GM19324 (cell line): Measurements from ENCODE around the gene FOXI2.

ENCODE experiments used
- ATAC-seq: cut with Tn5 transposase; IDR thresholded peaks from one replicate; pipeline ENCODE4 v1.9.1; 2021; ENCODE audit warnings: mild to moderate bottlenecking, moderate library complexity; ENCODE audit not compliant: unreplicated experiment, low FRiP score

Gene FOXI2

GRCh38 chr10:127736915-127737562 lies at the start of gene FOXI2:
Gene FOXI2, plus strand, starts transcription at chr10:127737185. Its CDS starts 89 bp downstream, at chr10:127737274.
- no peak for ATAC-seq

DNA sequence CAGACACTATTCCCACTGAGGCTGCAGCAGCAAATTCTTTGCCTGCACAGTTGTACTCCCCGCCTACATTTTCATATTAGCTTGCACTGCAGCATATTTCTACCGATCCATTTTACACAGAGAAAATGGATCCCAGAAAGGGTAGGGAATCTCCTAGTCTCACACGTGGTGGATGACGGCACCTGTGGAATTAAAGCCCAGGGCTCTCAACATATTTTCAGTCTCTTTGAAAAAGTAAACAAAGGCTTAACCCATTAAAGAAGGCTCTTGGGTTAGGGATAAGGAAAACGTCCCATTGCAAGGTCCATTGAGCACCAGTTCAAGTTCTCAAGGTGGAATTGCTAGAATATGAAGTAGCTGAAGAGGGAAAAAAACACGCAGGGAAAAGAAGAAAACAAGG lies 49.4 kb upstream of the FOXI2 start:
- no peak for ATAC-seq

DNA sequence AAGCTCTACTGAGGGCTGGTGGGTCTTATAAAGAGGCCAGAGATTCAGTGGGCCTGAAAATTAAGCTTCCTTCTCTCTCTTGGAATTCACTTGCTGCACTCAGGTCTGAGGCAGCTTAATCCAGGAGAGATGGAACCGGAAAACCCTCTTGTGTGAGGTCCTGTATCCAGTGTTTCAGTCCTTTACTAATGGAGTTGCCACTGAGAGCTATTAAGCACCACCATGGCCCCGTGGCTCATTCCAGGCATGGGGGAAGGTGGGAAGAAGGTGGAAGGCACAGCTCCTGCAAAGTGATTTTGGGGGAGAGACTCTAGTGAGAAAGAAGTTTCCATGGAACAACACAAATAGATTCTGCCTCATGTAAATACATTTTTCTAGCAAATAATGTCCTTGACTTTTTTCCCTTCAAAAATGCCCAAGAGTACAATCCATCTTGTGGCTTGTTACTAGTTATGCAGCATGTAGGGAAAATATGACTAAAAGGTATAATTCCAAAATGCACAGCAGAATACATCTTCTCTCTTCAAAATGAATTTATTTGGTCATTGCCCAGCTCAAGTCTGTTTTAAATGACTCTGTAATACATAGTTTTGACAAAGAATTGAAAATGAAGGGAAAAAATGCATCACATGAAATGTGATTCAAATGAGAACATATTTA lies 46.7 kb upstream of the FOXI2 start:
- no peak for ATAC-seq

GRCh38 chr10:127694580-127695193 lies 42.3 kb upstream of the FOXI2 start:
- ATAC-seq: no peak

- ATAC-seq: no peak
Observed at GRCh38 chr10:127695431-127695830, 41.6 kb upstream of the FOXI2 start.

DNA sequence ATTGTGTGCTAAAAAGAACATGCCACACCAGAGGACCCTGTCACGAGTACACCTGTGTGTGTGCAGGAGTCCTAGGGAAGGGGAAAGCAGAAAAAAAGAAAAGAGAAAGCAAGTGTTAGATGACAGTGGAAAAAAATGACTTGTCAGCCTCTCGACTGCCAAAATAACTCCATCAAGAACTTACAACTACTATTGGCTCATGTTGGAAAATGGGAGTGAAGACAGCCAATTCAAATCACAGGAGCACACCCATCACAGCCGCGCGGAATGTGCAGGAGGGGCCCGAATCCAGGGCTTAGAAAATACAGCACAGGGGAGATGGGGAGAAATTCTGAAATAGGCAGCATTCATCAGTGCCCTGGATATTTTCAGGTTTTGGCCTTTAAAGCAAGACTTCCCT lies 38.1 kb upstream of the FOXI2 start:
- no peak for ATAC-seq

DNA sequence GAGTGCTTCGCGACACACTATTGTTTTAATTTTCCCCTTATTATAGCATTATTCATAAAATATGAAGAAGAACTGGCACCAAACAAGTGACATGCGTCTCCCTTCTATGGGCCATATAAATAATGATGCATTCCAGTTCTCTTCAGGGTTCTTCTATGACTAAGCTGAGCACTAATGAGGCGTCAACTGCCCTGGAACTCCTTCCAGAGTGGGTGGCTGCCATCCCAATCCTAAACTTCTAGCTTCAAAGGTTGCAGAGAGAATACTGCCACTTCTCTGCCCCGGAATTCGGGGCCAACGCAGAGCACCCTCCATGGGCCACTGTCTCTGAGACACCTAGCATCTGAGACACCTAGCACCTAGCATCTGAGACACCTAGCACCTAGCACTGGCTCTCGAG lies 37.7 kb upstream of the FOXI2 start:
- ATAC-seq: no peak

GRCh38 chr10:127702271-127702670 lies 34.7 kb upstream of the FOXI2 start:
- no peak for ATAC-seq

DNA sequence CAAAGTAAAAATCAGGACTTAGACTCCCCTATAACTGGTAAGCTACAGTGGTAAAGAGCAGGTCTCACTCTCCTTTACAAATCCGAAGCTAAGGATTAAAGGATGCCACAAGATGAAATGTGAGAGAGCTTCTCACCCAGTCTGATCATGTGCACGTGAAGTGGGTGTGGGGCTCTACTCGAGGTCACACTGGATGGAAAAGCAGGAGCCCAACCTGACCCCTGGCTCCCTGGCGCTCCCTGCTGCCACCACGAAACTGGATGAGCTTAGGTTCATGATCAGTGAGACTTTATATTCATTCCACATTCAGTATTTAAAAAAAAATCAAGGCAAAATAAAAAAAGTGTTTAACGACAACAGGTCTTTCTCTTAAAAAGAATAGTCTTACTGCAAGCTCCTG lies 21.7 kb upstream of the FOXI2 start:
- ATAC-seq: no peak

- no peak for ATAC-seq
Observed at GRCh38 chr10:127715782-127716378, 21.1 kb upstream of the FOXI2 start.

GRCh38 chr10:127720142-127720541 lies 16.8 kb upstream of the FOXI2 start:
- ATAC-seq: no peak

- ATAC-seq: no peak
Observed at GRCh38 chr10:127720903-127721302, 16.1 kb upstream of the FOXI2 start.

GRCh38 chr10:127734753-127735152 lies 2.2 kb upstream of the FOXI2 start:
- ATAC-seq: no peak

DNA sequence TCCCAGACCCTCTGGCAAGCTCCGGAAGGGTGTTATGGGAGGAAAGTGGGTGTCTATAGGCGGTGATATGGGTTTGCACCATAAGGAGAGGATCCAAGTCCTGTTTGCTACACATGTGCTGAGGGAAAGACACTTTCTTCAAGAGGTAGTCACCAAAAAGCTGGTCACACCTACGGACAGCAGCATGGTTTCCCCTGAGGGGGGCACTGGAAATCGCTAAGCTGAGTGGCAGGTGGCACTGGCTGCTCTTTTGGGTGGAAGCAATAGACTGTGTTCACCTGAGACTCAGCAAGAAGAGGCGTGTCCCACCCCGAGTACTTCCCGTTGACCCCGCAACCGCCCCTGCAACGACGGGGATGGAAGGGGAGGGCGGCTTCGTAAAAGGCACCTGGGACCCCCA lies 1.8 kb upstream of the FOXI2 start:
- ATAC-seq: no peak

DNA sequence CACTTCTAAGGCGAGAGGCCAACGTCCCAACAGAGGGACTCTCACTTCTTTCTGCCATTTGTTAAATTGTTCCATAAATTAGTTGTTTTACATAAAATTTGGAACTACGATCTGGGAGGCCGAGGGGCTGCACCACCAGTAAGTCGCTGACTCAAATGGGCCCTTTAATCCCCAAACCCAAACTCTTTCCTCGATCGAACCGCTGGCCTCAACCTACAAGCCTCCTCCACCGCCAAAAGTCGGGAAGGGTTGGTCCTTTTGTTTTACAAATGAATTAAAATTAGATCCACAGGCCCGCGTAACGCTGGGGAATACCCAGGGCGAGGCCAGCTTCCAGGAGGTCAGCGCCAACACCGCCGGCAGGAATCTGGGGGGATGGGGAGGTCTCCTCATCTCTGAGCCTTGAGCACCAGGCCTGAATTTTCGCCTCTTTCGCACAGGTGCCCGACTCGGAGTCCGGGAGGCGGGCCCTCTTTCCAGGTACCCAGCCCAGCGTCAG lies 1.2 kb upstream of the FOXI2 start:
- no peak for ATAC-seq

GRCh38 chr10:127736222-127736914 lies 617 bp upstream of the FOXI2 start:
- no peak for ATAC-seq

DNA sequence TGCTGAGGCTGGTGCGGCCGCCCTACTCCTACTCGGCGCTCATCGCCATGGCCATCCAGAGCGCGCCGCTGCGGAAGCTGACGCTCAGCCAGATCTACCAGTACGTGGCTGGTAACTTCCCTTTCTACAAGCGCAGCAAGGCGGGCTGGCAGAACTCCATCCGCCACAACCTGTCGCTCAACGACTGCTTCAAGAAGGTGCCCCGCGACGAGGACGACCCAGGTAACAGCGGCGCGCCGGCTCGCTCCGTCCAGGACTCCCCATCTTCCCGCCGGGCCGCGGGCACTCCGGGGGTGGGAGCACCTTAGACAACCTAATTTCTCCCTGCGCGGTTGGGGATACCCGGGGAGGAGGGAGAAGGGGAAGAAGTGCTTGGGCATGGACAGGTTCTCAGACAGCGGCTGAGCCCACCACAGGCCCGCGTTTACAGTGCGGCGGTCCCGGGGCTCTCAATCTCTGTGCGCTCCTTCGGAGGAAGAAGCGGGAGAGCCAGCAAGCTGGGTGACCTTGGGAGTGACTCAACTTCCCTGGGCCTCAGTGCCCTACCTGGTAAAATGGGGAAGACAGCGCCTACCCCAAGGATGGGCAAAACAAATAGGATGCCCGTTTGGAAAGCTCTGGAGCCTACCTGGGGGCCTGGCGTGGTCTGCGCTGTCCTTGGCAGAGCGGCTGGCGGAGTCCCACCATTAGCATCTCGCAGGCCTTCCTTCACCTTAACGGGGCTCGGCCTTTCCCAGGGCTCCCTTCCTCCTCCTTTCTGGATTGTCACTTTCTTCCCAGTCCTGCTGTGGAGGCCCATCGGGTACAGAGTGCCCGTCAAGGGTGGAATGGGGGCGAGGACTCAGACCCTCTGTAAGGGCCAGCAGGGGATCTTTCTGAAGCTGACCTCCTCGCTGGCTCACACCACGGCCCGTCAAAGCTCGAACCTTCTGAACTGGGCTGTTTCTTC lies 852 bp downstream of the FOXI2 start:
- no peak for ATAC-seq

DNA sequence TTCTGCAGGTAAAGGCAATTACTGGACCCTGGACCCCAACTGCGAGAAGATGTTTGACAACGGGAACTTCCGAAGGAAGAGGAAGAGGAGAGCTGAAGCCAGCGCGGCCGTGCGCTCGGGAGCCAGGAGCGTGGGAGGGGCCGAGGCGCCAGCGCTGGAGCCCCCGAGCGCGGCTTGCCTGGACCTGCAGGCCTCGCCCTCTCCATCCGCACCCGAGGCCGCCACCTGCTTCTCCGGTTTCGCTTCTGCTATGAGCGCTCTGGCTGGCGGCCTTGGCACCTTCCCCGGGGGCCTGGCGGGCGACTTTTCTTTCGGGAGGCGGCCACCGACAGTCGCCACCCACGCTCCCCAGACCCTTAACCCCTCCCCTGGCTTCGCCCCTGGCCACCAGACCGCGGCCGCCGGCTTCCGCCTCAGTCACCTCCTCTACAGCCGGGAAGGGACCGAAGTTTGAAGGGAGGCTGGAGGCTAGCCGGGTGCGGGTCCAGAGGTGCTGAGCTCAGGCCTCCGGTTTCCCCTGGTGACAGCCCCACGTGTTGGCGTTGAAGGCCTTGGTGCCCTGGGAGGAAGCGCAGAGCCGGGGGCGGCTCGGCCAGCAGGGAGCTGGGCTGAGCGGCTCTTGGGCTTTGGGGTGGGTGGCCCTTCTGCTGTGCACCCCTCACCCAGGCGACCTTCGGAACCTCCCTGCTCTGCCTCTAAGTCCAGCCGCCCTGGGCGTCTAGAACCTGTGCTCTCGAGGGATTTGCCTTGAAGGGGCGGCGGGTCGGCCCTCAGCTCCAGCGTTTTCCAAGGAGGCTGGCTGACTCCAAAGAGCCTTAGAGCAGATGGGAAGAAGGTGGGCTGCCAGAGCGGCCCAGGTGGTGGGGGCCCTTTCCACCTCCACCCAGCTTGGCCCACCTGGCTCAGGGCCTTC lies 1.8 kb downstream of the FOXI2 start:
- ATAC-seq: no peak

GRCh38 chr10:127739908-127740307 lies 2.9 kb downstream of the FOXI2 start:
- ATAC-seq: no peak
